Measurements from ENCODE around the gene GSG1. TPM values are rescaled to one million over a fixed set of nuclear protein-coding genes. Genes with fewer than 3 reads are reported as not detected.
A peak's percentile ranks its signal among the peaks of the same experiment; 100 is the strongest.
"Not testable (repeated sequence)": the region's sequence is repeated elsewhere in the genome, so short reads cannot be mapped to it uniquely, and the experiment has no call there.

Gene GSG1
- total and polyA plus RNA-seq, 9 donors: 5.5 to 23.3 (median 11.2) TPM

DNA sequence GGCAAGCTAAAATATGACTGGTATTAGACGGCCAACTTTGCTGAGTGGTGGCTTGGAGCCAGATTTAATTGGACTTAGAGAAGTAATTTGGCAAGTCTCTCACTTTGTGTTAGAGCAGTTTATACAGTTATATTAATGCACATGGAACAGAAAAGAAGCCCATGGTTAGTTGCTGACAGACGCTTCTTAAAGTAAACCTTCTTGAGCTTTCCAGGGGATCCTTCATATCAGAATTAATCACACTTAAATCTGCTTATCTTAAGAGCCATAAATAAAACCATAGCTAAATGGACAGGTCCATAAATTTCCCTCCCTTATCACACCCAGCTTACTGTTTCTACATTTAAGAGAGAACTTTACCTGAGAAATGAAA, 9.6 kb downstream of the GSG1 start:
- H3K27me3 ChIP-seq (ENCODE audit: control insufficient read depth, insufficient read depth, low read length): no peaks in the 10 kb centered on the region
- no peaks in the 10 kb centered on the region for H3K36me3 ChIP-seq (ENCODE audit: control insufficient read depth, insufficient read depth, low read length)
- peak; percentile 35 for DNase-seq
- H3K27ac ChIP-seq (ENCODE audit: low read length): no peak overlapping the region
- WGBS (ENCODE audit: insufficient coverage): no CpG with 5 or more reads among the region's 2 CpGs
- no peak overlapping the region for H3K4me3 ChIP-seq (ENCODE audit: low read length)
- peaks cover 15% of the 10 kb centered on the region for H3K4me1 ChIP-seq (ENCODE audit: control insufficient read depth, insufficient read depth, low read length)
- no peaks in the 10 kb centered on the region for H3K9me3 ChIP-seq (replicated peaks; ENCODE audit: control insufficient read depth, low read depth, low read length)

DNA sequence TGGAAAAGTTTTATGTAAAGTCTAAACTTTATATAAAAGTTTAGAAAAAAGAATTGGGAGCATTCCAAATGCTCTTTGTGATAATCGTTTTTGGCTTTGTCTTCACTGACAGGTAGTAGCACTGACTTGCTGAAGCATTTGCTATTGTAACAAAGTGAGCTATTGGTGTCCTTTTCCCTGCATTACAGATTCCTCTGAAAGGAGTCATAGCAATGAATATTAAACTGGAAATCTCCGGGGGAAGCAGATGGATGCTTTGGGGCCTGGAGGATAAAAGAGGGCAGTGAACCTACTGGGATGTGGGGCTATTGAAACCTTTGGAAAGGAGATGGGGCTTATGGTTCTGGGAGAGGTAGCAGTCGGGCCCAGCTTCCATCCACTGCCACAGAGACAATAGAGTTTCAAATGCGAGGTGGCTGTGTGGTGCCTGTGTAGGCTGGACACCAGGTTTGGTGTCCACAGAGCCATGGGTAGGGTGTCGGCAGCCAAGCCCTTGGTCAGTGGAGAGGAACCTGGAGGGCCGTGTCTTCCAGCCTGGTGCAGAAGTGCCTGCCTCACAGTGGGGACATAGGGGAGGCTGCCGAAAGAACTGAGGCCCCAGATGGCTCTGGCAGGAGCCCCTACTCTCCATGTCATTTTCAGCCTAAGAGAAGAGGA, 10.1 kb downstream of the GSG1 start:
- no peak overlapping the region for H3K4me3 ChIP-seq (ENCODE audit: low read length)
- H3K27me3 ChIP-seq (ENCODE audit: control insufficient read depth, insufficient read depth, low read length): no peaks in the 10 kb centered on the region
- DNase-seq: no peak
- H3K4me1 ChIP-seq (ENCODE audit: control insufficient read depth, insufficient read depth, low read length): peaks cover 10% of the 10 kb centered on the region
- 94% methylated on average over 3 of the region's 7 CpGs for WGBS (ENCODE audit: insufficient coverage)
- no peaks in the 10 kb centered on the region for H3K9me3 ChIP-seq (replicated peaks; ENCODE audit: control insufficient read depth, low read depth, low read length)
- no peak overlapping the region for H3K27ac ChIP-seq (ENCODE audit: low read length)
- H3K36me3 ChIP-seq (ENCODE audit: control insufficient read depth, insufficient read depth, low read length): no peaks in the 10 kb centered on the region

DNA sequence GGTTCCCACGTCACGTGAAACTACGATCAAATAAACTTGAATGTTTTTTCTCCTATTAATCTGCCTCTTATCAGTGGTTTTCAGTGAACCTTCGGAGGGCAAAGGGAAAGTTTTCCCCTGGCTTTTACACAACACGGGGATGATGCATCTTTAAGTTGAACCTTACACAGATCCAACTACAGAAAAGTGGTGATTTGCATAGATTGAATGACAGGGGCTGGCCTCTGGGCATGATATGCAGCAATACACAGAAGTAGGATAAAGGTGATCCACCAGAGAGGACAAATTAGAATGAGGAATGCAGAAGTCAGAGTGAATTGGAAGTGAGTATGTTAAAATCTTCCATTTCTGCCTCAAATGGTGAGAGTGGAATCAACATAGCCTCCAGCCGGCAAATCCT, 11.6 kb downstream of the GSG1 start:
- H3K36me3 ChIP-seq (ENCODE audit: control insufficient read depth, insufficient read depth, low read length): no peaks in the 10 kb centered on the region
- H3K4me3 ChIP-seq (ENCODE audit: low read length): no peak overlapping the region
- H3K27ac ChIP-seq (ENCODE audit: low read length): no peak overlapping the region
- no CpG with 5 or more reads among the region's 6 CpGs for WGBS (ENCODE audit: insufficient coverage)
- no peaks in the 10 kb centered on the region for H3K27me3 ChIP-seq (ENCODE audit: control insufficient read depth, insufficient read depth, low read length)
- no peak for DNase-seq
- no peaks in the 10 kb centered on the region for H3K4me1 ChIP-seq (ENCODE audit: control insufficient read depth, insufficient read depth, low read length)
- H3K9me3 ChIP-seq (replicated peaks; ENCODE audit: control insufficient read depth, low read depth, low read length): no peaks in the 10 kb centered on the region

DNA sequence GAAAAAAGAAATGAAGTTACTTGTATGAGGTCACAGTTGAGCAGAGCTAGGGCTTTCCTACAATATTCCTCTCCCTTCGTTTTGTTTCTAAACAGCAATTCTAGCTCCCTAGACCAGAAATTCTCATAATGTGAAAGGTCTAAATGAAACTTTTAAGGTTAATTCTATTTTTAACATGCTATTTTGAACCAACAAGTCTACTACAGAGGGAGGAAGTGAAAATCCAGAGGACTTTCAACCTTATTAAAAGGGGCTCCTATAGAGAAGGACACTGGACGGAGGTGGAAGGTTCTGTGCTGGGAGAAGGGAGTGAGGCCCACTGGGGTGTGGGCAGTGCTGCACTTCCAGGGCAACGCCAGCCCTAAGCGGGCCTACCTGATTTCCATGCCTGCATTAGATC, 13.4 kb downstream of the GSG1 start:
- H3K36me3 ChIP-seq (ENCODE audit: control insufficient read depth, insufficient read depth, low read length): peaks cover 2% of the 10 kb centered on the region
- no peak overlapping the region for H3K27ac ChIP-seq (ENCODE audit: low read length)
- H3K4me3 ChIP-seq (ENCODE audit: low read length): no peak overlapping the region
- DNase-seq: no peak
- H3K9me3 ChIP-seq (replicated peaks; ENCODE audit: control insufficient read depth, low read depth, low read length): no peaks in the 10 kb centered on the region
- WGBS (ENCODE audit: insufficient coverage): 96% methylated on average over 3 of the region's 4 CpGs
- no peaks in the 10 kb centered on the region for H3K27me3 ChIP-seq (ENCODE audit: control insufficient read depth, insufficient read depth, low read length)
- peaks cover 5% of the 10 kb centered on the region for H3K4me1 ChIP-seq (ENCODE audit: control insufficient read depth, insufficient read depth, low read length)

DNA sequence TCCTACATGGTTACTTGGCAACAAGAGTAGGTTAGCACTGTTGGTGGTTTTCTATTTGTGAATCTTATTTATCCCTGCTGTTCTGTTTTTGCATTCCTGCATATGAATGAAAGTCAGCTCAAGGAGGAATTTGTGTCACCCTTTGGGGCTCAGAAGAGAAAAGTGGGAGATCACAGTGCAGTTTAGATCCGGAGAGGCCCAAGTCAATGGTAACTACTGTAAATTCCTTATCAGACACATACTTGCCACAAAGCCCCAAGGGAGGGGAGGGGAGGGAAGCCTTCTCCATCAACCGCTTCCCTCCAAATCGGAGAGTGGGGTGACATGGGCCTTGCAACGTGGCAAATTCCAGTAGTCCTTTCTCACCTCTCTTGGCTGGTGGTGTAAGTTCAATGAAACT, 15.0 kb downstream of the GSG1 start:
- no peak overlapping the region for H3K27ac ChIP-seq (ENCODE audit: low read length)
- H3K4me3 ChIP-seq (ENCODE audit: low read length): no peak overlapping the region
- no peak for DNase-seq
- H3K9me3 ChIP-seq (replicated peaks; ENCODE audit: control insufficient read depth, low read depth, low read length): no peaks in the 10 kb centered on the region
- peaks cover 5% of the 10 kb centered on the region for H3K4me1 ChIP-seq (ENCODE audit: control insufficient read depth, insufficient read depth, low read length)
- WGBS (ENCODE audit: insufficient coverage): no CpG with 5 or more reads among the region's 4 CpGs
- H3K36me3 ChIP-seq (ENCODE audit: control insufficient read depth, insufficient read depth, low read length): peaks cover 5% of the 10 kb centered on the region
- no peaks in the 10 kb centered on the region for H3K27me3 ChIP-seq (ENCODE audit: control insufficient read depth, insufficient read depth, low read length)

DNA sequence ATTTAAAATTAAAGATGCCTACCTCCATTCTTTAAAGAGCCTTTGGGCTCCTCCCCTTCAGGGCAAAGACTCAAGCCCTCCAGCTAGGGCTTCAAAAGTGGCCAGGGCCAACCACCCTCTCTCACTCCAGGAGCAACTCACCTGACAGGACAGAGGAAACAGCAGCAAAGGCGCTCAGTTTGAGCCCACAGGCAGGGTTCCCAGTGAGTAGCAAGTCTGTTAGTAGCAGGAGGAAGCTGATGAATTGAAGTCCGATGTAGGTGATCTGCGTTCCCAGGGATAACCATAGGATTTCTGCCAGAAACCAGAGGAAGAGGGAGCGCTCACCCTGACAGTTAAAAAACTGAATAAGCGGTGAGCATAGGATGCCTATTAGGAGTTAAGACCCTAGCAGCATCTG, 15.7 kb downstream of the GSG1 start:
- Histone ChIP-seq H3K4me1 (ENCODE audit: control insufficient read depth, insufficient read depth, low read length) (peaks cover 5% of the 10 kb centered on the region), H3K27me3 (ENCODE audit: control insufficient read depth, insufficient read depth, low read length) (no peaks in the 10 kb centered on the region), H3K27ac (ENCODE audit: low read length) (no peak overlapping the region), H3K36me3 (ENCODE audit: control insufficient read depth, insufficient read depth, low read length) (peaks cover 5% of the 10 kb centered on the region), H3K9me3 (replicated peaks; ENCODE audit: control insufficient read depth, low read depth, low read length) (no peaks in the 10 kb centered on the region), H3K4me3 (ENCODE audit: low read length) (no peak overlapping the region)
- WGBS (ENCODE audit: insufficient coverage): 60% methylated on average over 5 of the region's 5 CpGs
- no peak for DNase-seq

DNA sequence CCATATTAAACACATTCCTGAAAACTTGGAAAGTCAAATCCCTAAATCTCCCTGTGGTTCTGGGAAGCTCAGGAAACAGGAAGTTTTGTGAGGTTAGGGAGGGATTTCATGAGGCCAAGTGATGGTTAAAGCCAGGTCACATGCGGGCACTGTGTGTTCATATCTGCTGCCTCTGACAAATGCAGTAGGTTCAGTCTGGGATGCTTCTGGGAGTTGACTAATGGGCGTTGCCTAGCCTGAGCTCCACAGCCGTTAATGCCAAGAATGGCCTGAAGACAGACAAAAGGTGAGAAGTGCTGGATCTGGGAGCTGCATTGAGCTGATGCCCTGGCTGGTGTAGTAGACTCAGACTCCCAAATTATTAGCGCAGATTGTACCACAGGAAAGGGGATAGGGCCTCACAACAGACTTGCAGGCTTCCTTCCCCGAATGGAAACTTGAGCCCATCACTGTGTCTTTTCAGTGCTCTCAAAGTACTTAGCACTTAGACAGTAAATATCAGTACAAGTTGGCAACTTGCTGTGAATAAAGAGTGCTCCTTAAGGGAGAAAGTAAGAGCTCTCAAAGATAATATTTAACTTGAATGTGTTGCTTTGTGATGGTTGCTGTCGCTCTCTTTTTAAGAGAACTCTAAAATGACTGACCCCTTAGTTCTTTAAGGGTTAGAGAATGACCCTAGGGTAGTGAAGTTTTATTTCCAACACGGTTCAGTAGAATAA, 17.3 kb downstream of the GSG1 start:
- Histone ChIP-seq H3K36me3 (ENCODE audit: control insufficient read depth, insufficient read depth, low read length) (peaks cover 5% of the 10 kb centered on the region), H3K27me3 (ENCODE audit: control insufficient read depth, insufficient read depth, low read length) (no peaks in the 10 kb centered on the region), H3K9me3 (replicated peaks; ENCODE audit: control insufficient read depth, low read depth, low read length) (no peaks in the 10 kb centered on the region), H3K4me3 (ENCODE audit: low read length) (no peak overlapping the region), H3K27ac (ENCODE audit: low read length) (no peak overlapping the region), H3K4me1 (ENCODE audit: control insufficient read depth, insufficient read depth, low read length) (peaks cover 5% of the 10 kb centered on the region)
- DNase-seq: no peak
- 45% methylated on average over 4 of the region's 7 CpGs for WGBS (ENCODE audit: insufficient coverage)

DNA sequence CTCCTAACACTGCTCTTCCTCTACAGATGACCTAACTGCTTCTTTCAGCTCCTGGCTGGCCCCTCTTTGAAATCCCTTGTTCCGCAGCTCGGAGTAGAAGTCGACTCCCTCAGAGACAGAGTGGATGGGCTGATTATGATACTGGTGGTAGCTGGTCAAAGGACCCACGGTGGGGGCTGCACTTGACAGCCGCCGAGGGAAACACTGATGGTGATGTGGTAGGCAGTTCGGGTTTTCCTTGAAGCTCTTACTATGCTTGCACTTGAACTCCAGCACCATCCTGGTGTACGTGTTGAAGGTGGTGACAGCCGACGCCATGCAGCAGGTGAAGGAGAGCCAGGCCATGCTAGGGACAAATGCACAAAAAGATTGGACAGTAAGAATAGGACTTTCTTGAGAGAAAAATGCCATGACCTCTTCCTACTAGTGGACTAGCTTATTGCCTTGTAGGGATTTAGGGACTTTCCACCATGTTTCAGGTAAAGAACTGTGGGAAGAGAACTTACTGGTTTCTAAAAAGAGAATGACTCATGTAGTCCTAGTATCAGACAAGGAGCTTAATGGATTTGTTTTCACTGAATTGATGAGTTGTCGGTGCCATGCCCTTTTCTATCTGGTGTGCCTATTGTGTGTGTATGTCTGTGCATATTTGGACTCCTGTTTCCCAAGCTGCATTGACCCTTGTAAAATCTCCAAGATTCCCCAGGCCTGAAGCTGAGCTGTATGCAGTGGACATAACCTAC, 18.4 kb downstream of the GSG1 start:
- no peaks in the 10 kb centered on the region for H3K9me3 ChIP-seq (replicated peaks; ENCODE audit: control insufficient read depth, low read depth, low read length)
- no peaks in the 10 kb centered on the region for H3K27me3 ChIP-seq (ENCODE audit: control insufficient read depth, insufficient read depth, low read length)
- no peak overlapping the region for H3K4me3 ChIP-seq (ENCODE audit: low read length)
- peaks cover 5% of the 10 kb centered on the region for H3K36me3 ChIP-seq (ENCODE audit: control insufficient read depth, insufficient read depth, low read length)
- WGBS (ENCODE audit: insufficient coverage): 93% methylated on average over 3 of the region's 11 CpGs
- DNase-seq: no peak
- no peak overlapping the region for H3K27ac ChIP-seq (ENCODE audit: low read length)
- peaks cover 5% of the 10 kb centered on the region for H3K4me1 ChIP-seq (ENCODE audit: control insufficient read depth, insufficient read depth, low read length)

DNA sequence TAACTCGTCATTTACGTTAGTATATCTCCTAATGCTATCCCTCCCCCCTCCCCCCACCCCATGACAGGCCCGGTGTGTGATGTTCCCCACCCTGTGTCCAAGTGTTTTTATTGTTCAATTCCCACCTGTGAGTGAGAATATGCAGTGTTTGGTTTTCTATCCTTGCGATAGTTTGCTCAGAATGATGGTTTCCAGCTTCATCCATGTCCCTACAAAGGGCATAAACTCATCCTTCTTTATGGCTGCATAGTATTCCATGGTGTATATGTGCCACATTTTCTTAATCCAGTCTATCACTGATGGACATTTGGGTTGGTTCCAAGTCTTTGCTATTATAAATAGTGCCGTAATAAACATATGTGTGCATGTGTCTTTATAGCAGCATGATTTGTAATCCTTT, 19.8 kb downstream of the GSG1 start:
- H3K4me3 ChIP-seq (ENCODE audit: low read length); H3K9me3 ChIP-seq (replicated peaks; ENCODE audit: control insufficient read depth, low read depth, low read length); H3K36me3 ChIP-seq (ENCODE audit: control insufficient read depth, insufficient read depth, low read length); H3K4me1 ChIP-seq (ENCODE audit: control insufficient read depth, insufficient read depth, low read length); H3K27ac ChIP-seq (ENCODE audit: low read length); DNase-seq; H3K27me3 ChIP-seq (ENCODE audit: control insufficient read depth, insufficient read depth, low read length): not testable (repeated sequence)
- no CpG with 5 or more reads among the region's 5 CpGs for WGBS (ENCODE audit: insufficient coverage)

DNA sequence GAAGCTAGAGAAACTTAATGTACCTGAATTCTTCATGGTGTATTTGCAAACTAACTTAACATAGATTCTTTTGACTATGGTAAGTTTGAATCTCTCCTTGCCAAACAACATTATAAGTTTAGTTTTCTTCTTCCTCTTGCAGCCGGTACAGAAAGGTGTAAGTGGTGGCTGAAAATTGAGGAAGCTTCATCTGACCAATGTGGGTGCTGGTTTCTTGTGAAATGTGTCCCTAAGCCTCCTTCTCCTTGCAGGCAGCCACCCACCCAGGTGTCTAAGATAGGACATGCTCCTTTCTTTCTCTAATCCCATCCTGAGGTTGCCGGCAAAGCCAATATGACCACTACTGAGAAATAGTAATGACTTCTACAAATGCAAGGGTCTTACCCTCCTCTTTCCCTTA, 20.6 kb downstream of the GSG1 start:
- no CpG with 5 or more reads among the region's 2 CpGs for WGBS (ENCODE audit: insufficient coverage)
- no peaks in the 10 kb centered on the region for H3K27me3 ChIP-seq (ENCODE audit: control insufficient read depth, insufficient read depth, low read length)
- DNase-seq: no peak
- peaks cover 5% of the 10 kb centered on the region for H3K4me1 ChIP-seq (ENCODE audit: control insufficient read depth, insufficient read depth, low read length)
- no peaks in the 10 kb centered on the region for H3K9me3 ChIP-seq (replicated peaks; ENCODE audit: control insufficient read depth, low read depth, low read length)
- no peak overlapping the region for H3K4me3 ChIP-seq (ENCODE audit: low read length)
- no peak overlapping the region for H3K27ac ChIP-seq (ENCODE audit: low read length)
- peaks cover 5% of the 10 kb centered on the region for H3K36me3 ChIP-seq (ENCODE audit: control insufficient read depth, insufficient read depth, low read length)
